GM19035 (cell line): ENCODE measurements around the gene TMEM116.
"Not testable (repeated sequence)": the region's sequence is repeated elsewhere in the genome, so short reads cannot be mapped to it uniquely, and the experiment has no call there.

ENCODE experiments used
- ATAC-seq: cut with Tn5 transposase; IDR thresholded peaks from one replicate; pipeline ENCODE4 v1.9.1; 2021; ENCODE audit not compliant: unreplicated experiment

Gene TMEM116

DNA sequence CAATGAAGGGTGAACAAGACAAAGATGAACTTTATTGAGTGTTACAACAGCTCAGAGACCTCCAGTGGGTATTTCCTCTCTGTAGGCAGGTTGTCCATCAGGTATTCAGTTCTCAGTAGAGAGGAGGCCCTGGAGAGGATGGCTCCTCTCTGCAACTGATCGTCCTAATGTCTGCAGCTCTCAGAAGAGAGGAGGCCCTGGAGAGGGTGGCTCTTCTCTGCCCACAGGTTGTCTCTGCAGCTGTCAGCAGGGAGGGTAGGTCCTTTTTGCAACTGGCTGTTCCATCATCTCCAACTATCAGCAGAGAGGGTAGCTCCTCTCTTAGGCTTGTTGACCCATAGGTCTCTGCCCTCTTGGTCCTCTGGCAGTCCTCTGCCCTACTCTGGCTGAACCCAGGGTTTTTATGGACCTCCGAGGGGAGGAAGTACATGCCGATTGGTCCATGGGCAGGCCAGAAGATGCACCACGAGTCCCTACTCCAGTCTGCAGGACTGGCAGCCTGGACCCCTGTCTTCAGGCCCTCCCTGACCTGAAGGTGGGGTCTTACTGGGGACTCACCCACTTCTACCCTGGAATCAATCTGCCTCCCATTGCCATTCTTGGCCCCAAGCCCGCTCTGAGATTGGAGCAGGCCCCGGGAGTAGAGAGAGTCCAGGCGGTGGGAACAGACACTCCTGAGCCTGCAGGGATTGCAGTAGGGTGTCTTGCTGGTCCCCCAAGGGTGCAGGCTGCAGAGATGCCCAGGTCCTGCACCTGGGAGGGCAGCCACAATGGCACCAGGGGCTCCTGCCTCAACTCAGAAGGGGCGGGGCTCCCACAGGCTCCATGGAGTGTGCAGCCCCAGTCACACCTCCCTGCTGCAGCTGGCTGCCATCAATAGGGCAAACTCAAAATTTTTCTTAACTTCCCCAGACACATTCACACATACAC, 2.3 kb downstream of the TMEM116 start:
- ATAC-seq = no peak

DNA sequence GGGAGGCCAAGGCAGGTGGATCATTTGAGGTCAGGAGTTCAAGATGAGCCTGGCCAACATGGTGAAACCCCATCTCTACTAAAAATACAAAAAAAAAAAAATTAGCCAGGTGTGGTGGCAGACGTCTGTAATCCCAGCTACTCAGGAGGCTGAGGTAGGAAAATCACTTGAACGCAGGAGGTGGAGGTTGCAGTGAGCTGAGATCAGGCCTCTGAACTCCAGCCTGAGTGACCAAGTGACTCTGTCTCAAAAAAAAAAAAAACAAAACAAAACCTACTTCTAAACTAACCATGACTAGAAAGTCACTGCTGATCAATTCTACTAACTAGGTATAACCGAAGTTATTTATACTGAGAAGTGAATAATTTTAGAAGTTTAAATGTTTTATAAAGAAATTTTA, 3.4 kb downstream of the TMEM116 start:
- ATAC-seq = not testable (repeated sequence)

DNA sequence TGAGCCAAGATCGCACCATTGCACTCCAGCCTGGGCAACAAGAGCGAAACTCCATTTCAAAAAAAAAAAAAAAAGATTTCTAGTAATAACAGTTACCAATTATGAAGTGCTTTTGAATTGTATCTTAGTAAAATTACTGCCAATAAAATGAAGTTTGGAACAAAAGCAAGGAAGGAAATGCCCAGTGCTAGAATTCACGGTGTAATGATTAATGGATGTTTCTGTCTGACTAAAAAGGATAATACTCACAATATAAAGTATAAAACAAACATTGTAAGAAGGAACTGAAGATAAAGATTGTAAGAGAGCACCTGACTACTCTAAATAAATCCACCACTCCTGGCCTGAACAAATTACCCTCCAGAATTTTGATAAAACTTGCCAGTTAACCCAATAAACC, 4.0 kb downstream of the TMEM116 start:
- ATAC-seq = no peak

DNA sequence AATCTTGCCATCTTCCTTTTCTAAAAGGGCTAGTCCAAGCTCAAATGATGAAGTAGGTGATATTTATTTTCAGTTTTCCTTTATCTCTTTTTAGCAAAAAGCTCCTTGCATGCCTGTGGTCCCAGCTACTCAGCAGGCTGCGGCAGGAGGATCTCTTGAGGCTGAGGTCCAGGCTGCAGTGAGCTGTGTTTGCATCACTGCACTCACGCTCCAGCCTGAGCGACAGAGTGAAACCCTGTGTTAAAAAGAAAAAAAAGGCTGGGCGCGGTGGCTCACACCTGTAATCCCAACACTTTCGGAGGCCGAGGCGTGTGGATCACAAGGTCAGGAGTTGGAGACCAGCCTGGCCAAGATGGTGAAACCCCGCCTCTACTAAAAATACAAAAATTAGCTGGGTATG, 5.0 kb downstream of the TMEM116 start:
- ATAC-seq = no peak

DNA sequence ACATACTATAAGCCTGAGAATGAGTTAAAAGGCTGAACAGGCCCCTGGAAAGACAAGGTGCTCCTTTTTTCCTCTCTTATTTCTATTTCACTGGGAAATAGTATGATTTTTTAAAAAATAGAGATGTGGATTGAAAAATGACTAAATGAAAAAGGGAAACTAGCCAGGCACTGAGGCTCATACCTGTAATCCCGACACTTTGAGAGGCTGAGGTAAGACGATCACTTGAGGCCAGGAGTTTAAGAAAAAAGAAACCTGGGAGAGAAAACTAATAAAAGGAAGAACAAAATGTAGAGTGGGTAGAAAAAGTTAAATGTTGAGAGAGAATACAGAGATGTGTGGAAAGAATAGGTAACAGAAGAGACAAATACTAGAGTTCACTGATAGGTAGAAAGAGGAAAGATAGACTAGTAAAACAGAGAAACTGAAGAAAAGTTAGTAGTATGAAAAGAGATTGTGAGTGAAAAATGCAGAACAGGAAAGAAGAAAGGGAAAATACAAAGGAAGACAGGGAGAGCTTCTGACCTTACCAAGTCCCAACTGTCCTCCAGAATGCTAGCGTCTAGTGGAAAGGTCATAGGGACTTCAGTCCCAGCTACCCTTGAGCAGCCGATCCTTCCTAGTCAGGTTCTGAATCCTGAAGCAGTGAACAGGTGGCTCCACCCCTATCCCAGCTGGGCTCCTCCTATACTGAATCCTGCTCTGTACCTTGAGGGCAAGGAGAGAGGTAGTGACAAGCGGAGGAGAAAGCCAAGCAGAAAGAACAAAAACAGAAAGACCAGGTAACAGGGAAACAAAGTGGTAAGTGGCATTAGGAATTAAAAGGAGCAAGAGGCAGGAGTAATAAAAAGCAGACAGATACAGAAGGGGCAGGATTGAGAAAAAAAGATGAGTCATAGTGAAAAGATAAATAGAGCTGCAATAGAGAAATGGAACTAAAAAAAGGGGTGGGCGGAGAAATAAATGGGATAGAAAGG, 7.3 kb downstream of the TMEM116 start:
- no peak for ATAC-seq

DNA sequence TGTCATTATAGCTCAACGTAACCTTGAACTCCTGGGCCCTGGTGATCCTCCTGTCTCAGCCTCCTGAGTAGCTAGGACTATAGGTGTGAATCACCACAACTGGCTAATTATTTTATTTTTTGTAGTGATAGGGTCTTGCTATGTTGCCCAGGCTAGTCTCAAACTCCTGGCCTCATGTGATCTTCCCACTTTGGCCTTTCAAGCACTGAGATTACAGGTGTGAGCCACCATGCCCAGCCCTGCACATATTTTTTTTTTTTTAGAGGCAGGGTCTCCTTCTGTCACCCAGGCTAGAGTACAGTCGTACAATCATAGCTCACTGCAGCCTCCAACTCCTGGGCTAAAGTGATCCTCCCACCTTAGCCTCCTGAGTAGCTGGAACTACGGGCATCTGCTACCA, 8.9 kb downstream of the TMEM116 start:
- ATAC-seq = no peak

DNA sequence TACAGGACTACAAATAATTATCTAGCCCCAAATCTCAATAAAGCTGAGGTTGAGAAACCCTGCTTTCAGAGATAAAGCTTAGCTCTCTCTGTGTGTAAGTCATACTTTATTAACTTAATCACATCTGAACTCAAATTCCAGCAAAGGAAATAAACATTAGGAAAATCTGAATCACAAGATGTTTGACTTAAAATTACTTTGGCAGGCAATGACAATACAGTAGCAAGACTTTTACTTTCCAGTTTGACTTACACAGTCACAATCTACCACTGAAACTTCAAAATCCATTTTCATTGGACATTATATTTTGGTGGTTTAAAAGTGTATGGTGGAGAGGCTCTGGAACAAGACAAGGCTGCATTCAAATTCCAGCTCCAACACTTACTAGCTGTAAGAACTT, 11.4 kb downstream of the TMEM116 start:
- no peak for ATAC-seq

DNA sequence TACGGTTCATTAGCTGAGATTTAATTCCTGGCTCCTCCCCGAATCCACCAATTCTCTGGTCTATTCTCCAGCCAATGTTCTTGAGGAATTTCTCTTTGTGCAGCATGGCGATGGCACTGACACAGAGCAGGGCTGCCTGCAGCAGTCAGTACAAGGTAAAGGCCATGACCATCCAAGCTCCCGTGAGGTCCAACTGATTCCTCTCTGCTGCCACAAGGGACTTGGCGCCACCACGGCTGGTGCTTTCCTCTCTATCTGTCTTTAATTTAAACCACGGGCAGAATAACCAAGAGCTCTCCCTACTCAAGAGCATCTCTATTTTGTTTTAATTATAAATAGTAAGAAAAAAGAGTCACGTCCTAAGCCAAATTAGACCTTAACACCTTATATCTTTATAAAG, 12.1 kb downstream of the TMEM116 start:
- no peak for ATAC-seq

DNA sequence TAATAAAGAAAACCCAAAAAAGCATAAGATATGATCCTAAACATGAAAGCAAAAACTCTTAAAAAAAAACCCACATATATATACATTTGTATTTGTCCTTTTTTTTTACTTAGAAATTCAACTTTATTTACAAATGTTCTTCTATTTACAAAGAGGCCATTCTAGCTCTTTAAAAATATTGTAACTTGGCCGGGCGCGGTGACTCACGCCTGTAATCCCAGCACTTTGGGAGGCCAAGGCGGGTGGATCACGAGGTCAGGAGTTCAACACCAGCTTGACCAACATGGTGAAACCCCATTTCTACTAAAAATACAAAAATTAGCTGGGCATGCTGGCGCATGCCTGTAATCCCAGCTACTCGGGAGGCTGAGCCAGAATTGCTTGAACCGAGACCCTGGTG, 13.8 kb downstream of the TMEM116 start:
- ATAC-seq = not testable (repeated sequence)

DNA sequence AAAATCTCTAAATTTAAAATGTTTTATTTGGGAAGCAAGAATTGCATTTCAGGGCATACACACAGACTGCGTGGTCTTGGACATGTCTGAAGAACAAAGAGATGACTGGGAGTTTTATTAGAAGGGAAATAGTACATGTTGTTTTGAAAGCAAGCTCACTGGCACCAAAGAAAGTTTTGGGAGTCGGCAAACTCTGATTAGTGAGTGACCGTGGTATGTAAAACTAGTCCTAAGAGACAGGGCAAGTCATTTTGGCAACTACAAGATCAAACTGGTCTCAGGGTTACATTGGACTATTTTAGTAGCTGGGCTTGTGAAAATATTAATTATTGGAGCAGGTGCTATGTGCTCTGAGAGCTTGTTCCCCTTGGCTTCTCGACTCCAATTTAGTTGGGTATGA, 14.9 kb downstream of the TMEM116 start:
- no peak for ATAC-seq

DNA sequence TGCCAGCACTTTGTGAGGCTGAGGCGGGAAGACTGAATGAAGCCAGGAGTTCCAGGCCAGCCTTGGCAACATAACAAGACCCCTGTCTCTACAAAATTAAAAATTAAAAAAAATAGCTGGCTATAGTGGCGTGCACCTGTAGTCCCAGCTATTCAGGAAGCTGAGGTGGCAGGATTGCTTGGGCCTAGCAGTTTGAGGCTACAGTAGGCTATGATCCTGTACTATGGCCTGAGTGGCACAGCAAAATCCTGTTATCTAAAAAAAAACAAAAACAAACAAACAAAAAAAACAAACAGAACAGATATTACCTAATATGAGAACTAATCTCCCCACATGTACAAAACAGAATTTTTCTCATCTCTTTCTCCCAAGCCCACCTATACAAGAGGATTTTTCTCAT, 15.7 kb downstream of the TMEM116 start:
- ATAC-seq = no peak

DNA sequence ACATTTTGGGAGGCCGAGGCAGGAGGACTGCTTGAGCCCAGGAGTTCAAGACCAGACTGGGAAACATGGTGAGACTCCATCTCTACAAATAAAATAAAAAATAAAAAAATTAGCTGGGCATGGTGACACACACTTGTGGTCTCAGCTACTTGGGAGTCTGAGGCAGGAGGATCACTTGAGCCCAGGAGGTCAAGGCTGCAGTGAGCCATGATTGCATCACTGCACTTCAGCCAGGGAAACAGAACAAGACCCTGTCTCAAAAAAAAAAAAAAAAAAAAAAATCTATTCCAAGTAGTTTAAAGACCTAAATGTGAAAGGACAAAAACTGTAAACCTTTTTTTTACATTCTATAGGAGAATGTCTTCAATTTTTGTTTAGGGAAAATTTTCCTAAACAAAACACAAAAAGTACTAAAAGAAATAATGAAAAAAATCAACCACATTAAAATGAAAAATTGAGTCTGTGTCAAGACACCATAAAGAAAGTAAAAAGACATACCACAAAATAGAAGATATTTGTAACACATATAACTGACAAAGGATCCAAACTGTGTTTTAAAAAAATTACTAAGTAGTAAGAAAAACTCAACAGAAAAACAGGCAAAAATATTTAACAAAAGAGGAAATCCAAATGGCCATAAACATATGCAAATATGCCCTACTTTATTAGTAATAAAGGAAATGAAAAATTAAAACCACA, 17.0 kb downstream of the TMEM116 start:
- no peak for ATAC-seq

DNA sequence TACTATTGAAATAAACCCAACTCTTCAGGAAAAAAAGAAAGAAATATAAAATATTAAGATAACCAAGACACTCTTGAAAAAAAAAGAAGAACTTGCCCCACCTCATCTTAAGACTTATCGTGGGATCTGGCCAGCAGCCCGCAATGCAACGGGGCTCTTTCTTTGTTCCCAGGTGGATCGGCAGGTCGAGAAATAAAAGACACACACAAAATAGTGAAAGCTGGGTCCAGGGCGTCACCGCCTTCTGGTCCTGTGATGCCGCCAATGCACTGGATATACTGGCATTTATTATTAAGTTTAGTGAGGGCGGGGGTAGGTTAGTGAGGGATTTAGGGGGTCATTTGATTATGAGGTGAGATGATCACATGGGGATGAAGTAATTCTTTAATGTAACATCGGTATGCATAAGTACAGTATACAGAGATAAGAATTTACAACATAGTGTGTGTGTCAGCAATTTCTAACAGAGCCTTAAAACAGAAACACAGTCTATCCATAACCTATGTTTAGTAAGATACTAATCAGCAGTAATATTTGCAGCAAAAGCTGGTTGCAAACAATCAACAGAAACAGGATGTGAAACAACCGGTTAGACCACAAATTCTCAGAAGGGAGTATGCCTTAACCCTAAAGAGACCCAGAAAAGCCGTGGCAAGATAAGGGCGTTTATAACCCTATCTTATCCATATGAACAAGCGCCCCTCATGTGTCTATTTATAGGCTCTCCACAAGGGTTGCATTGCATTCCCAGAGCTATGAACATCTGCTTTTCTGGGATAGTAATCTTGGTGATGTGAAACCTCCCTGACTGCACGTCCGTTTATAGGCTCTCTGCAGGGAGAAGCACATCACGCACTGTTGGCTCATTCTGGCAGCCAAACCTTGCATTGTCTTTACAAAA, 18.5 kb downstream of the TMEM116 start:
- not testable (repeated sequence) for ATAC-seq

DNA sequence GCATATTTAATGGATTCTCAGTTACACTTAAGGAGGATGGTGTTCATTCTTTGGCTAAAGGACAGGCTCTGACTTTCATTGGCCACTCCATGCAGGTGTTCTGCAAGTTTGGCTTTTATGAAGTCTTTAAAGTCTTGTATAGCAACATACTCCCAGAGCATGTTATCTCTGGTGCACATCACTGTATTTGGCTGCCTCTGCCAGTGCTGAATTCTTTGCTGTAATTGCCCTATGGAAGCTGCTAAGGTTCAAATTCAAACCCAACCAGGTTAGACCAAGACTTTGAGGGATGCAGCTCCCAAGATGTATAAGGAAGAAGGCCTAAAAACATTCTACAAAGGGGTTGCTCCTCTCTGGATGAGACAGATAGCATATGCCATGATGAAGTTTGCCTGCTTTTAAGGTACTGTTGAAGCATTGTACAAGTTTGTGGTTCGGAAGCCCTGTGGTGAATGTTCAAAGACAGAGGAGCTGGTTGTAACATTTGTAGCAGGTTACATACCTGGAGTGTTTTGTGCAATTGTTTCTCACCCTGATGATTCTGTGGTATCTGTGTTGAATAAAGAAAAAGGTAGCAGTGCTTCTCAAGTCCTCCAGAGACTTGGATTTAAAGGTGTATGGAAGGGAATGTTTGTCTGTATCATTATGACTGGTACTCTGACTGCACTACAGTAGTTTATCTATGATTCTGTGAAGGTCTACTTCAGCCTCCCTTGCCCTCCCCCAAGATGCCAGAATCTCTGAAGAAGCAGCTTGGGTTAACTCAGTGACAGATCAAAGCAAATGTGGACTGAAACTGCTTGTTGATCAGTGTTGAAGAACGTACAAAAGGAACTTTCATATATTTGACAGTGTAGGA, 19.4 kb downstream of the TMEM116 start:
- no peak for ATAC-seq

DNA sequence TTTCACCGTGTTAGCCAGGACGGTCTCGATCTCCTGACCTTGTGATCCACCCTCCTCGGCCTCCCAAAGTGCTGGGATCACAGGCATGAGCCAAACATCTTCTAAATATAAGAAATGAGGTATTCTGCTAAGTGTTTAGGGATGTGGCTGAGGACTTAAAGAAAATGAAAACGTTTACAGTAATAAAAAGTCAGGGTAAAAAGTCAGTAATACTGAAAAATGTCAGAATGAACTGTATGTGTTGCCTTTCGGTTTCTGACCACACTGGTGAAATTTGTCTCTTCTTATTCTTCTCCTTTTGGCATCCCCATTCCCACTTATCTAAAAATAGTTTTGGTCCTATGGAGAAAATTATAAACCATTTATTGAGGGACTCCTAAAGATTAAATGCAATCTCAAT, 20.5 kb downstream of the TMEM116 start:
- ATAC-seq = no peak

DNA sequence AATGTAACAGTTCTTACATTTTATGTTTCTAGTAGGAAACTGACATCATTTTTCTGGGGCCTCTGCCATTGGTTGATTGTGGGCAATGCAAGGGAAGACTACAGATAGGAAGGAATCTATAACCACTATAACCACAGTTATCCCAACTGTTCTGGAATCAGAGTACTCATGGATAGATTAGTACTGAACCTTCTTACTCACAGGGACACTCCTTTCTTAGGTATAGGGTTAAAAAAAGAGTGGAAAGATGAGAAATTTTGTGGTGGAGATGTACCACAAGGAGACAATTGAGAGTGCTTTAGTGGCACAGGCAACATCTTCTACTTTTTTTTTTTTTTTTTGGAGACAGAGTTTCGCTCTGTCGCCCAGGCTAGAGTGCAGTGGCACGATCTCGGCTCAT, 21.0 kb downstream of the TMEM116 start:
- no peak for ATAC-seq

DNA sequence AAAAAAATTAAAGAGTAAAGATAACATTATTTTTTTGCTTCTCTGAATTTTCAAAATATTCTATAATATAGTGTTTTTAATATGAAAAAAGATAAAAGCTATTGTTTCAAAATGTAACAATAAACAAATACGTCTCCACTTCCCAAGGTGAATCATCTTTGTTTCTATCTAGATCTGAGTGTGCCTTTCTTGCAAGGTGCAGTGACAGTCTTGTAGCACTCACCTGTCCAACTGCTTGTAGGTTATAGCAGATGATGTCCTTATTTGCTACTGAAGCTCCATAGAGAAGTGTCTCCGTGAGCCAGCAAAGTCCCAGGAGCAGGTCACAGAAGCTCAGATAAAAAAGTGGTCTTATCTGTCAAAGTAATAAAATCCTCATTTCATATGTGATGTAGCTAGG, 21.4 kb downstream of the TMEM116 start:
- ATAC-seq = no peak

DNA sequence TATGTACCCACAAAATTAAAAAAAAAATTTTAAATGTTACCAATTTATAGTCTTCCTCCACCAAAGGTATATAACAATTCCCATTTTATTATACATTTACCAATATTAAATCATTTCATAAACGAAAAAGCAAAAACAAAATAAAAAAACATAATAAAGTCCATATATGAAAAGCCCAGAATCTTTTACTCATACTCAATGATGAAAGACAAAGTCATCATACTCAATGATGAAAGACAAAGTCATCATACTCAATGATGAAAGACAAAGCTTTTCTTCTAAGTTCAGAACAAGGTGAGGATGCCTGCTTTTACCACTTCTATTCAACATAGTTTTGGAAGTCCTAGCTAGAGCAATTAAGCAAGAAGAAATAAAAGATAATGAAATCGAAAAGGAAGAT, 28.1 kb downstream of the TMEM116 start:
- no peak for ATAC-seq

DNA sequence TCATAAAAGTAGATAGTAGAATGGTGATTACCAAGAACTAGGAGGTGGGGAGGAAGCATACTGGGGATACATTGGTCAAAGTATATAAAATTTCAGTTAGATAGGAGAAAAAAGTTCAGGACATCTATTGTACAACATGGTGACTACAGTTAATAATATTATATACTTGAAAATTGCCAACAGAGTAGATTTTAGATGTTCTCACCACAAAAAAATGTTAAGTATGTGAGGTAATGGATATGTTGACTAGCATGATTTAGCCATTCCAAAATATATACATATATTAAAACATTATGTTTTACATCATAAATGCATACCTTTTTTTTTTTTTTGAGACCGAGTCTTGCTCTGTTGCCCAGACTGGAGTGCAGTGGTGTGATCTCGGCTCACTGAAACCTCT, 31.0 kb downstream of the TMEM116 start:
- no peak for ATAC-seq
